ENCODE measurements around the gene TXNL4B.
"Not testable (repeated sequence)": the region's sequence is repeated elsewhere in the genome, so short reads cannot be mapped to it uniquely, and the experiment has no call there.

The TXNL4B gene

GRCh38 chr16:72111657-72112451 lies 18.4 kb upstream of the TXNL4B start:
- DNase-seq (ENCODE audit: low spot score) = no peak

- DNase-seq (ENCODE audit: low spot score) = no peak
These were observed 17.5 kb upstream of the TXNL4B start for GRCh38 chr16:72110662-72111615.

GRCh38 chr16:72109966-72110530 lies 16.6 kb upstream of the TXNL4B start:
- no peak for DNase-seq (ENCODE audit: low spot score)

DNA sequence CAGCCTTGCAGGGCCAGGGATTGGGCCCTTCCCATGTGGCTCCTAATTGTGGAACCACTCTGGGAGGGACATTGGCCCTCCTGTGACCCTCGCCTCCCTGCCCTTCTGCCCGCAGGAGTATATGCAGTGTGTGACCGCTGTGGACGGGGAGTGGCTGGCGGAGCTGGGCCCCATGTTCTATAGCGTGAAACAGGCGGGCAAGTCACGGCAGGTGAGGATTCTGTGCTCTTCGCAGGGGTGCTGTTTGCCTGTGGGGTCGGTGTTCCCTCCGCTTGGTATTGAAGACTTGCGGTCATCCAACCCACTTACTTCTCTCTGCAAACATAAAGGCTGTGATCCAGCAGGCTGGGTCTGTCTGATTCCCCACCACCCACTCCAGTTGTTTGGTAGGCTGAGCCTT lies 15.9 kb upstream of the TXNL4B start:
- DNase-seq (ENCODE audit: low spot score) = no peak

GRCh38 chr16:72108353-72109102 lies 15.1 kb upstream of the TXNL4B start:
- no peak for DNase-seq (ENCODE audit: low spot score)

- no peak for DNase-seq (ENCODE audit: low spot score)
These were observed 14.0 kb upstream of the TXNL4B start for GRCh38 chr16:72107371-72107770.

GRCh38 chr16:72105978-72106377 lies 12.6 kb upstream of the TXNL4B start:
- no peak for DNase-seq (ENCODE audit: low spot score)

- no peak for DNase-seq (ENCODE audit: low spot score)
These were observed 11.5 kb upstream of the TXNL4B start for GRCh38 chr16:72104905-72105304.

DNA sequence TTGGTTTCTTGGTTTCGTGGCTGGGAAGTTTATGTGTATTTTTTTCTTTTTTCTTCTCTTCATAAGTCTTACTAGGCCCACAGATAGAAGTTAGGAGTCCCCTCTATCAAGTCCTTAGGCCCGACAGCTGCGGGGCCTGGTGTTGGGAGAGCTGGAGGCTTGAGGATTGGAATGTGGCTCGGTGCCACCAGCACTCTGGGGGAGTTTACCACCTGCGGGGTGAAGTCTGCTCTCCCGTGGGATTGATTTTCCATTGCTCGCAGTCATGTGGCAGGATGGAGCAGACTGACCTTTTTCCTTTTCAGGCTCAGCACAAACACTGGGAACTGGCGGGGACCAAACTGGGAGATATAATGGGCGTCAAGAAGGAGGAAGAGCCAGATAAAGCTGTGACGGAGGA lies 7.8 kb upstream of the TXNL4B start:
- no peak for DNase-seq (ENCODE audit: low spot score)

- peak; percentile 76 for DNase-seq (ENCODE audit: low spot score)
These were observed 6.0 kb upstream of the TXNL4B start for GRCh38 chr16:72099377-72099818.

DNA sequence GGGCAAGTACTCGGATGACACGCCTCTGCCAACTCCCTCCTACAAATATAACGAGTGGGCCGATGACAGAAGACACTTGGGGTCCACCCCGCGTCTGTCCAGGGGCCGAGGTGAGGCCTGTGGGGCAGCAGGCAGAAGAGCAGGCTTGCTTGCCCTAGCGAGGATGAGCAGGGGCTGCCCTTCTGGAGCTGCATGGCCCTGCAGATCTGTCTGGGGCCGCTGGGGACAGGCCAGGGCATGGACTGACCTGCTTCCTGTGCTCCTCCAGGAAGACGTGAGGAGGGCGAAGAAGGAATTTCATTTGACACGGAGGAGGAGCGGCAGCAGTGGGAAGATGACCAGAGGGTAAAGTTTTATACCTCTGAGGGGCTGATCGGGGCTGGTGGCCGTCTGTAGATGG lies 5.5 kb upstream of the TXNL4B start:
- DNase-seq (ENCODE audit: low spot score) = no peak

- DNase-seq (ENCODE audit: low spot score) = peak; percentile 40
These were observed 818 bp upstream of the TXNL4B start for GRCh38 chr16:72094266-72094610.

DNA sequence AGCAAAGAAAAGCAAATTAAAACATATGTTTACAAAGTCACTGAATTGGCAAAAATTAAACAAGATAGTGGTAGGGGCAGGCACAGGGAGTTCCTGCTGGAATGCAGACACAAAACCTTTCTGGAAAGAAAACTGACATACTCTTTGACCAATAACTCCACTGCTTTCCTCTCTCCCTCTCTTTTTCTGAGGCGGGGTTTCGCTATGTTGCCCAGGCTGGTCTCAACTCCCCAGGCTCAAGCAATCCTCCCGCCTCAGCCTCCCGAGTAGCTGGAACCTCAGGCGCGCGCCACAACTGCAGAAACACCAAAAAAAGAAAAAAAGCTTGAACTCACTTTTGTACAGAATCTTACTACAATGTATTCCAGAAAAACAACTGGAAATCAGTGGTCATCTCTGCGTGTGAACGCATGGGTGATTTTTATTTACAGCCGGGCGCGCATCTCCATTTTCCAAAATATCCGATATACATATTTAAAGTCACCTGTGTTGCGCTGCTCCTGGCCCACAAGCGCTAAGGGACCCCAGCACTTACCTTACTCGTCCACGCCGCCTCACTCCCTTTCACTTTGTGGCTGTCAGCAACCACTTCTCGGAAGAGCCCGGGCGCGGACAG lies 480 bp downstream of the TXNL4B start:
- DNase-seq (ENCODE audit: low spot score) = no peak

- DNase-seq (ENCODE audit: low spot score) = no peak
These were observed 2.2 kb downstream of the TXNL4B start for GRCh38 chr16:72091217-72091616.

GRCh38 chr16:72085002-72085401 lies 8.4 kb downstream of the TXNL4B start:
- no peak for DNase-seq (ENCODE audit: low spot score)

GRCh38 chr16:72084445-72084844 lies 9.0 kb downstream of the TXNL4B start:
- no peak for DNase-seq (ENCODE audit: low spot score)

DNA sequence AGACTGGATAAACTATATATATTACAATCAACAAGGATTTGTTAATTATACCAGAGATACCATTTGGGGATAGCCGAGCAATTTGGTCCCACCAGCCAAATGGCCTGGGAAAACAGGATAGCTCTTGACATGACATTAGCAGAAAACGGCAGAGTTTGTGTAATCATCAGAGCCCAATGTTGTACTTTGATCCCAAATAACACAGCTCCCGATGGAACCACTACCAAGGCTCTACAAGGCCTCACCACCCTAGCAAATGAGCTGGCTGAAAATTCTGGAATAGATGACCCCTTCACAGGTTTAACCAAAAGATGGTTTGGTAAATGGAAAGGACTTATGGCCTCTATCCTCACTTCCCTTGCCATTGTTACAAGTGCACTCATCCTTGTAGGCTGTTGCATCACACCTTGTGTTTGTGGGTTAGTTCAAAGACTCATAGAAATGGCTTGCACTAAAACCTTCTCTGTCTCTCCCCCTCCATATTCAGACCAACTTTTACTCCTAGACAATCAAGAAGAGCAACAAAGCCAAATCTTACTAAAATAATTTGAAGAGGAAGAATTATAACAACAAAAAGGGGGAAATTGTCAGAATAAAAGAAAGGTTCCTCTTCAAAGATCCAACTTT lies 9.5 kb downstream of the TXNL4B start:
- no peak for DNase-seq (ENCODE audit: low spot score)

DNA sequence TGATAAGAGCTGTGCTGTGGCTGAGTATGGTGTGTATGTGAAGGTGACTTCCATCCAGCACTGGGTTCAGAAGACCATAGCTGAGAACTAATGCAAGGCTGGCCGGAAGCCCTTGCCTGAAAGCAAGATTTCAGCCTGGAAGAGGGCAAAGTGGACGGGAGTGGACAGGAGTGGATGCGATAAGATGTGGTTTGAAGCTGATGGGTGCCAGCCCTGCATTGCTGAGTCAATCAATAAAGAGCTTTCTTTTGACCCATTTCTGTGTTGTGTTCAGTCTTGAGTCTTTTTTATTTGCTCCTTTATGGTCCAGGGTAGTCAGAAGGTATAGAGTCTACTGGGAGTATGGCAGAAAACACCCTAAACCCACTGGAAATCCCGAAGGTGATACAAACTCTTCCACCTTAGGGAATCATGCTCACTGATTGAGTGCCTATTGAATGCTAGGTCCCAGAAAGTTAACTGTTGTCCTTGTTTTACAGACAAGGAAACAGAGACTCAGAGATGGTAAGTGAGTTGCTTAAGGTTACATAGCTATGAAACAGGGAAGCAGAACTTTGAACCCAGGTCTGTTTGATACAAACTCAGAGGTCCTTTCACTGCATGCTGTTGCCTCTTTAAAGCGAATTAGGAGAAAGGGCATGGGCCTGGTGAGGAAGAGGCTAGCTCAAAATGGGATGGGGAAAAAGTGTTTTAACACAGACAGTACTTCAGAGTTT lies 16.3 kb downstream of the TXNL4B start:
- not testable (repeated sequence) for DNase-seq (ENCODE audit: low spot score)

- DNase-seq (ENCODE audit: low spot score) = not testable (repeated sequence)
These were observed 18.4 kb downstream of the TXNL4B start for GRCh38 chr16:72075067-72075466.

DNA sequence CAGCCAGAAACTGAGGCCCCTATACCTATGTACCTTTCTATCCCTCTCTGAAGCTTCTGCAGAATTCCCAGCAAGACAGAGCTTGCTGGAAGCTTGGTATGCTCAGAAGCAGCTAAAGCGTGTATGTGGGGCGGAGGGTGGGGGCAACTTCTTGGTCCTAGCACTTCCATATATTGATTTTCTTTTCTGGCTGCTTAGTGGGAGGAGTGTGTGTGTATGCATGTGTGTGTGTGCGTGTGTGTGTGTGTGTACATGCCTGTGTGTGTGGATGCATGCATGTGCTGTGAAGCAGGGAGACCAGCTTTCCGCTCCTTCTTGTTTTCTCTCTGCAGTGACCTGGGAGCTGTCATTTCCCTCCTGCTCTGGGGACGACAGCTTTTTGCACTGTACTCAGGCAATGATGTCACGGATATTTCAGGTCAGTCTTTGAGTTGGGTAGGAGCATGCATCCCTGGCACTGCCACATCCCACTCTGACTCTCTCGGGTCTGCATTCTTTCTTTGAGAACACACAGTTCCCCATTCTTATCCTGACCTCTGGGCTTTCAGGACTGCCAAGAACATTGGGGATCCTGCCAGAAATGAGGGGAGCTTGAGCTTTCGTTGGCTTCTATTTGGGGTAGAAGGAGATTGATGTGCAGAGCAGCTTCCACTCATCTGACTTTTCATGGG lies 19.7 kb downstream of the TXNL4B start:
- no peak for DNase-seq (ENCODE audit: low spot score)
